NCI-H82 treated with DMSO at 0.1 percent for 48 hours (cell line): Measurements from ENCODE around the gene GDF10.

Experiments used
- DNase-seq: peaks from one replicate; lab custom pipeline; 2025; ENCODE audit not compliant: unreplicated experiment; lab: John Stamatoyannopoulos, UW

The GDF10 gene

GRCh38 chr10:47290338-47290737 is 9.7 kb upstream of the GDF10 start:
- DNase-seq: no peak

- no peak for DNase-seq
Observed at GRCh38 chr10:47291682-47292081, 8.3 kb upstream of the GDF10 start.

- DNase-seq: no peak
Observed at GRCh38 chr10:47294057-47294456, 5.9 kb upstream of the GDF10 start.

- no peak for DNase-seq
Observed at GRCh38 chr10:47294501-47294900, 5.5 kb upstream of the GDF10 start.

DNA sequence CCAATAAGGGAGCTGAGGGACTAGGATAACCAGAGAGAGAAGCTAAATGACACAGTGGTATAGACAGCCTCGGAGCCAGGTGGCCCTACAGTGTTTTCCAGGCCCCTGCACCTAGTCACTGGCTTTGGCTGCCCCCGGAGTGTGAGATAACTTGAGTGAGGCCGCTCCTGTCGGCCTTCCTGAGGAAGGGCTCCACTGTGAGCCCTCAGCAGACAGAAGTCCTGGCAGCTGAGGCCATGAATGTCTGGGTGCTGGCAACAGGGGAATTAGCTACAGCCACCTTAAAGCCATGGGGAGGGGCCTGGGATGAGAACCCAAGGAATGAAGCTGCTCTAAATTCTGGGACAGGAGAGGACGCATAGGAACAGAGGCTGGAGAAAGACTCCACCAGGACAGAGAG is 4.6 kb upstream of the GDF10 start:
- no peak for DNase-seq

- DNase-seq: no peak
Observed at GRCh38 chr10:47296156-47296894, 3.7 kb upstream of the GDF10 start.

DNA sequence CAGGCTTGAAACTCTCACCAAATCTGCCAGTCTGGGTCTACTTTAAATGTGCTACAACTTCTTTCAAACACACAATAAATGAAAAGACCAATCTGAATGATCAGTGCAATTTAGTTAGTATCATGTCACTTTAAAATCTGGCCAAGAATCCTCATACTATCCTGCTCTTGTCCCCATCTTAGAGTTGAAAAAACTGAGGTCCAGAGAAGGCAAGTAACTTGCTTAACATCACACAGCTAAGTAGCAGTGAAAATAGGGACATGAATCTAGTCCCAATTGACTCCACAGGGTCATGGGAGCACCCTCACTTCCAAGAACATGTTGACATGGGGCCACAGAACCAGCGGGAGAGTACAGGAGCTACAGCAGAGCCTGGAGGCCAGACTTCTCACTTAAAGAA is 3.1 kb upstream of the GDF10 start:
- DNase-seq: no peak

- no peak for DNase-seq
Observed at GRCh38 chr10:47297866-47298540, 2.0 kb upstream of the GDF10 start.

DNA sequence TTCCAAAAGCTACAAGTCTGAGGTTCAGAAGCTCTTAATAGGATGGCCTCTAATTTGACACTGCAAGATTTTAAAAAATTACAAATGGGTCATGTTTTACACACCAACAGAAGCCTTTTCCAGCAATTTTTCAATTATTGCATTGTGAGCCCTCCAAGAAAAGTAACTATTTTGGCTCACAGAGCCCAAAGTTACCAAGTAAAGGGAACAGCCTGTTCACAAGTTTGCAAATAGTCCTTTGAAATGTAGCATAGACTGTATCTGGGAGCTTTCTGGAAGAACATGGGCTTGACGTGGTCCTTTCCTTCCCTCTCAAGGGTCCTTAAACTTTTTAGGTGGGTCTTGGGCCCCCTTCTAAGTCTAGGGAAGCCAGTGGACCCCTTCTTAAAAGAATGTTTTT is 1.3 kb upstream of the GDF10 start:
- DNase-seq: no peak

GRCh38 chr10:47300429-47300931 is 483 bp downstream of the GDF10 start:
- DNase-seq: no peak

DNA sequence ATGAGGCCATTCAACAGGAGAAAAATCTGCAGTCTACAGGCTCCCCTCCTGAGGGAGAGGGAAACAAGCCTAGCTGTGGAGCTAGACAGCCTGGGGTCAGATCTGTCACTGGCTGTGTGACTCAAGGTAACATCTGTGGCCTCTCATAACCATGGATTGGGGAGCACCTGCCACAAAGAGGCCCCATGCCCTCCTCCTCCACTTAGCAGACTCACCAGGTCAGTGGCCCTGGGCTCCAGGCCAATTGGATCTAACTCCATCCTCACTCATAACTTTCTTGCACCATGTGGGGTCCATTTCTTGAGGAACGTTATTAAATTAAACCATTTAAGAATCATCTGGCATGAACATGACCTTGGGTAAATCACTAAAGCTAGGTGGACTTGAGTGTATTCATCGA is 1.8 kb downstream of the GDF10 start:
- no peak for DNase-seq

GRCh38 chr10:47303105-47303504 is 3.1 kb downstream of the GDF10 start:
- no peak for DNase-seq

DNA sequence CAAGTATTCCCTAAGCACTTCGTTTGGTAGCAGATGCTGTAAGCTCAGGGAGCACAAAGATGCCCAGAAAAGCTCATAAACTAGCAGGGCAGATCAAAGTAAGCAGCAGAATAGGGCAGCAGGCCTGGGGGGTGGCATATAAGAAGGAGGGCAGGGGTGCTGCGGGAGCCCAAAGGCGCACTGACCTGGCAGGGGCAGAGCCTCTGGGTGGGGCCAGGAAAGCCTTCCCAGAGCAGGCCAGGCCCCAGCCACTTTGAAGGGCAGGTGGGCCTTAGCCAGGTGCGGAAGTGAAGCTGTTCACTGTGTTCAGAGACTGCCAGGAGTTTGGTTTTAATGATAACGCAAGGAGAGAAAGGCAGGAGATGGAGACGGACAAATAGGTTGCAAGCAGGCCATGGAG is 3.9 kb downstream of the GDF10 start:
- DNase-seq: no peak

- DNase-seq: no peak
Observed at GRCh38 chr10:47305566-47305965, 5.6 kb downstream of the GDF10 start.

DNA sequence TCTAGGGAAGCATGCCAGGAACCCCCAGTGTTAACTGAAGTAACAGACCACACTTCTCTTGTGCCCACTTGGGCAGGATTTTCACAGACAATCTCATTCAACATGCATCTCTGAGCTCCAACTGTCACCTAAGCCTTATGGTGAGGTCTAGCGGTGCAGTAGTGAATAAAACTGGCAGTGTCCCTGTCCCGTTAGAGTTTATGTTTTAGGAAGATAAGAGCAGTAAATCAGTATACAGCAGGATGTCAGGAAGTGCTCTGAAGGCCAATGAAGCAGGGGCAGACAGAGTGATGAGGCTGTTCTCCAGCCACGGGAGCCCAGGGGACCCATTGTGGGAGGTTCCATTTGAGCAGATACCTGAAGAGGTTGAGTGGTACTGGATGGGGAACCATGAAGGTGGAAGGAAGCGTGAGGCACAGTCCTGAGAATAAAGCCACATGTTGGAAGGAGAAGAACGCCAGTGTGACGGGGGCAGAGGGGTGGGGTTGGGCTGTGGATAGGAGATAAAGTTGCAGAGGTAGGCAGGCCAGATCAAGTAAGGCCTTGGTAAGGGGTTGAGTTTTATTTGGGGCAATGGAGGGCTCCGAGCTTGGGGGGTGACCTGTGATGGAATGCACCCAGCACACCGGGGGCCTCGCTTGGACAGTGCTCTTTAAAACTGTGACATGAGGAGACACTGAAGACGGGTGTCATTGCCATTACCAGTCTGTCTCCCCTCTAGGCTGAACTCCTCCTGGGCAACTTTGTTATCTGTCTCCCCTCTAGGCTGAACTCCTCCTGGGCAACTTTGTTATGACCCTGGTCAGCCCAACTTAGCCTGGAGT is 6.6 kb downstream of the GDF10 start:
- no peak for DNase-seq

DNA sequence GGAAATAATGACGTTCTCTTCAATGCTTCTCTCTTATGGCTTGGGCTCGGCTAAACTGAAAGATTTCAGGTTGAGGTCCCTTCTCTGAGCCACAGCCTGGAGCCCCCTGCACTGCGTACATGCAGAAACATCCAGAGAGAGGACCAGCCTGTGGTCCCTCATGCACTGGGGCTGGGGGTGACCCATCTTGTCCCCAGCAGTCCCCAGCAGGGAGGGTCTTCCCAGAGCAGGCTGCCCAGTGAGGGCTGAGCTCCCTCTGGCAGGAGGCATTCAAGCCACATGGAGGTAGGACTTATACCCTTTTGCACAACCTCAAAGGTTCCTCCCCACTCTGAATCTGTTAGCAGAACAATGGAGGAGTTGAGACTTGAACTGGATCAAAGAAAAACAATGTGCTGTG is 7.4 kb downstream of the GDF10 start:
- DNase-seq: no peak

GRCh38 chr10:47308775-47309174 is 8.8 kb downstream of the GDF10 start:
- no peak for DNase-seq

GRCh38 chr10:47309408-47310089 is 9.6 kb downstream of the GDF10 start:
- no peak for DNase-seq

DNA sequence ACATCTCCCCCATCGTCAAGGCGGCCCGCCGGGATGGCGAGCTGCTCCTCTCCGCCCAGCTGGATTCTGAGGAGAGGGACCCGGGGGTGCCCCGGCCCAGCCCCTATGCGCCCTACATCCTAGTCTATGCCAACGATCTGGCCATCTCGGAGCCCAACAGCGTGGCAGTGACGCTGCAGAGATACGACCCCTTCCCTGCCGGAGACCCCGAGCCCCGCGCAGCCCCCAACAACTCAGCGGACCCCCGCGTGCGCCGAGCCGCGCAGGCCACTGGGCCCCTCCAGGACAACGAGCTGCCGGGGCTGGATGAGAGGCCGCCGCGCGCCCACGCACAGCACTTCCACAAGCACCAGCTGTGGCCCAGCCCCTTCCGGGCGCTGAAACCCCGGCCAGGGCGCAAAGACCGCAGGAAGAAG is 10.1 kb downstream of the GDF10 start:
- no peak for DNase-seq

GRCh38 chr10:47311193-47311931 is 11.4 kb downstream of the GDF10 start:
- DNase-seq: no peak
